B cell (primary cell): Measurements from ENCODE around the gene CDRT15. TPM values are rescaled to one million over a fixed set of nuclear protein-coding genes. Genes with fewer than 3 reads are reported as not detected.
"Not testable (repeated sequence)": the region's sequence is repeated elsewhere in the genome, so short reads cannot be mapped to it uniquely, and the experiment has no call there.

Source experiments
- ATAC-seq: fragments of 200-7000 bp; cut with Tn5 transposase; one replicate; pipeline ENCODE4 v1.10.0; 2021; ENCODE audit warnings: low read depth, mild to moderate bottlenecking, moderate number of reproducible peaks, moderate library complexity
- CTCF ChIA-PET: fragments of 350-600 bp; sonication (Branson Sonifier 250); formaldehyde crosslinking; loops from one replicate; lab custom pipeline; 2021; ENCODE audit warnings: antibody characterized with exemption, inconsistent platforms; lab: Charles Lee
- POLR2A ChIA-PET: fragments of 350-600 bp; sonication (Branson Sonifier 250); formaldehyde crosslinking; loops from one replicate; lab custom pipeline; 2021; ENCODE audit warnings: antibody characterized with exemption; lab: Charles Lee
- DNase-seq: peaks from one replicate; pipeline ENCODE4 v3.0.0; 2013
- H2AFZ ChIP-seq: 2 replicates; pipeline ENCODE4 v1.6.1; 2012; ENCODE audit warnings: mild to moderate bottlenecking, low read depth, low read length; ENCODE audit not compliant: insufficient read depth, poor library complexity, severe bottlenecking
- H3K27ac ChIP-seq, 2 donors: 1 replicate in 1 of 2; 2 replicates in 1 of 2; pipeline ENCODE4 v1.5.1; 2012 to 2013; ENCODE audit warnings: low read length in 2 of 2, mild to moderate bottlenecking in 2 of 2, moderate library complexity in 1 of 2
- H3K27me3 ChIP-seq, 4 experiments: fragments of 200-600 bp in 1 of 4; sonication (generic) in 1 of 4; replicated peaks in 1 of 4; 1 replicate in 2 of 4; 2 replicates in 2 of 4; pipeline versions ENCODE4 v1.6.1 to v1.7.0; 2013 to 2016; ENCODE audit warnings: low read length in 3 of 4, mild to moderate bottlenecking in 2 of 4, mixed read lengths in 1 of 4, moderate library complexity in 1 of 4; ENCODE audit not compliant: insufficient read depth in 4 of 4, control insufficient read depth in 3 of 4; ENCODE audit errors: control extremely low read depth in 1 of 4
- H3K36me3 ChIP-seq, 2 experiments: replicated peaks in 1 of 2; 1 replicate in 1 of 2; 2 replicates in 1 of 2; pipeline versions ENCODE4 v1.6.1 to v1.7.1; 2013; ENCODE audit warnings: low read length in 1 of 2; ENCODE audit not compliant: insufficient read depth in 2 of 2, control insufficient read depth in 1 of 2; ENCODE audit errors: control extremely low read depth in 1 of 2, extremely low read depth in 1 of 2
- H3K4me1 ChIP-seq, 2 donors: fragments of 200-600 bp in 1 of 2; sonication (generic) in 1 of 2; 1 replicate in 1 of 2; 2 replicates in 1 of 2; pipeline versions ENCODE4 v1.5.1 to v1.6.1; 2013 to 2017; ENCODE audit warnings: low read length in 2 of 2; ENCODE audit not compliant: control insufficient read depth in 2 of 2, insufficient read depth in 2 of 2
- H3K4me2 ChIP-seq: replicated peaks from 2 replicates; pipeline ENCODE3; 2012; ENCODE audit warnings: mild to moderate bottlenecking, low read depth, low read length; ENCODE audit not compliant: poor library complexity, severe bottlenecking
- H3K4me3 ChIP-seq, 5 experiments: fragments of 200-600 bp in 1 of 5; sonication (generic) in 1 of 5; 1 replicate in 3 of 5; 2 replicates in 2 of 5; pipeline versions ENCODE4 v1.5.1 to v1.7.0; 2011 to 2016; ENCODE audit warnings: low read length in 4 of 5, mild to moderate bottlenecking in 4 of 5, low read depth in 2 of 5, control low read depth in 1 of 5, moderate library complexity in 1 of 5; ENCODE audit not compliant: insufficient read depth in 1 of 5; ENCODE audit errors: control extremely low read depth in 1 of 5, extremely low read depth in 1 of 5
- H3K79me2 ChIP-seq: fragments of 200-600 bp; sonication (generic); one replicate; pipeline ENCODE4 v1.6.0; 2016; ENCODE audit warnings: low read length; ENCODE audit not compliant: control insufficient read depth, insufficient read depth
- H3K9ac ChIP-seq: fragments of 200-600 bp; sonication (generic); 2 replicates; pipeline ENCODE4 v1.6.1; 2017; ENCODE audit warnings: mild to moderate bottlenecking, low read length, moderate library complexity
- H3K9me3 ChIP-seq, 3 donors: one replicate each; pipeline versions ENCODE4 v1.6.1 to v1.7.1; 2013; ENCODE audit warnings: low read length in 2 of 3; ENCODE audit not compliant: control insufficient read depth in 2 of 3, insufficient read depth in 1 of 3; ENCODE audit errors: control extremely low read depth in 1 of 3
- H4K20me1 ChIP-seq: 2 replicates; pipeline ENCODE4 v1.6.0; 2012; ENCODE audit warnings: mild to moderate bottlenecking, low read length; ENCODE audit not compliant: insufficient read depth, control insufficient read depth, poor library complexity, severe bottlenecking
- H3K27ac Mint-ChIP-seq: one replicate; pipeline ENCODE4 v1.8.0; 2021; ENCODE audit warnings: mixed read lengths
- H3K27me3 Mint-ChIP-seq: one replicate; pipeline ENCODE4 v1.8.0; 2021; ENCODE audit warnings: mixed read lengths
- H3K4me1 Mint-ChIP-seq: one replicate; pipeline ENCODE4 v1.8.0; 2021; ENCODE audit warnings: mixed read lengths
- H3K4me3 Mint-ChIP-seq: one replicate; pipeline ENCODE4 v1.8.0; 2021; ENCODE audit warnings: mixed read lengths
- H3K9me3 Mint-ChIP-seq: one replicate; pipeline ENCODE4 v1.8.0; 2022; ENCODE audit warnings: mixed read lengths; ENCODE audit not compliant: insufficient read depth
- EZH2 ChIP-seq: IDR thresholded peaks from 2 replicates; pipeline ENCODE4 v1.6.1; 2012; ENCODE audit warnings: borderline replicate concordance, low read depth, mild to moderate bottlenecking, moderate library complexity, low read length; ENCODE audit not compliant: insufficient read depth, poor library complexity, severe bottlenecking
- WGBS: methylation state at CpG from one replicate; pipeline ENCODE4 v1.1.5; 2013; ENCODE audit warnings: missing lambda C conversion rate; ENCODE audit not compliant: insufficient coverage; 5-methylcytosine and 5-hydroxymethylcytosine counted together
- intact Hi-C: fragments of 100-400 bp; cut with micrococcal nuclease; formaldehyde crosslinking; loops from one replicate; pipeline ENCODE4 v1.10.0; 2022
- polyA minus RNA-seq: library from RNA; depleted of rRNA, polyadenylated mRNA; stranded (reverse); fragments of >200 nt; gene quantifications from 2 replicates; pipeline ENCODE4 v1.2.3, GENCODE V29; 2012
- polyA plus RNA-seq: library from polyadenylated mRNA; depleted of rRNA; stranded (reverse); fragments of >200 nt; gene quantifications from 2 replicates; pipeline ENCODE4 v1.2.3, GENCODE V29; 2012
- total RNA-seq, 2 donors: library from RNA; stranded (reverse); fragments of 120-200 nt in 1 of 2; gene quantifications; 1 replicate in 1 of 2; 2 replicates in 1 of 2; pipeline versions ENCODE4 v1.2.3 to v1.2.4, GENCODE V29; 2013 to 2022
- TF ChIP-seq, protein P1 (sequence below): fragments of 200-600 bp; IDR thresholded peaks from one replicate; pipeline ENCODE4 v1.8.0; 2022; ENCODE audit warnings: antibody characterized with exemption, mild to moderate bottlenecking

The CDRT15 gene
- total RNA-seq (not detected in 2 replicates), polyA plus RNA-seq (not detected in 2 replicates), polyA minus RNA-seq (not detected in 2 replicates)
- total RNA-seq (2013) = not detected

DNA sequence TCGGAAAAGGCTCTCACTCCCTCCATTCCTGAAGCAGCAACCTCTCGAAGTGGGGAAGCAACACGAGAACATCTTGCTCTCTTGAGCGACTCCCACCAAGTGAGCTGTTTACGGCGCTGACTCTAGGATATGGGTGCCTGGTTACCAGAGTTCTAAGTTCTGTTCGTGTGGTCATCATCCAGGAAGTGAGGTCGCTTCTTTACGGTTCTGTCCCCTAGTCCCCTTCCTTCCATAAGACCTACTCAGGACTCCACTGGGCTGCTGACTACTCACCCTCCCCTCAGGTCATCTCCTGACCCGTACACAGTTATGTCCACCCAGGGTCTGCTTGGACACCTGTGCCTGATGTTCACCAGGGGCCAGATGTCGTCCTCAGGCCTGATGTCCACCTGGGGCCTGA lies at the start of gene CDRT15:
CDRT15 (minus strand) TSS at position 101 of the 400 bp plus-strand sequence; CDS start at position 72, 29 bp downstream.
- DNase-seq, H3K4me3 Mint-ChIP-seq, H3K27me3 Mint-ChIP-seq, H3K9ac ChIP-seq, ATAC-seq, CTCF ChIA-PET, H3K79me2 ChIP-seq, H3K36me3 ChIP-seq, H3K27ac Mint-ChIP-seq, intact Hi-C loops, H3K9me3 Mint-ChIP-seq, H3K4me1 ChIP-seq, H3K4me2 ChIP-seq, H3K9me3 ChIP-seq, H3K27ac ChIP-seq, POLR2A ChIA-PET, H4K20me1 ChIP-seq, H3K4me3 ChIP-seq, H3K4me1 Mint-ChIP-seq, H3K27me3 ChIP-seq, H2AFZ ChIP-seq: not testable (repeated sequence)
- WGBS = 98% methylated on average over 5 of the region's 11 CpGs

DNA sequence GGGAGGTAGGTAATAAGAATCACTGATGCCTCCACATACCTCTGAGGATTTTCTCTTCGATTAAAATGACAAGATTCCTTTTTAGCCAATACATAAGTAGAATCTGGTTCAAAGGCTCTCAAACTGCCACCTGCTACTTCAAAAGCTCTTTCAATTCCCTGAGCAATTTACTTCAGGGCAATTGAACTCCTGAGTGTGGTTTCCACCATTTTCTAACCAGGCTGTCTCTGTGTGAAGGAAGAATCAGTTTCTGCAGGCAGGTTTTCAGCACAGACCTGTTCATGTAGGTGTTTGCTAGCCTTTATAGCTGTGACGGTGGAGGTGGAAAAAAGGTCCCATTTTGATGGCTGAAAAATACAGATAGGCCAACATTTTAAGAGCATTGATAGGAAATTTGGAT lies 46.1 kb upstream of the CDRT15 start:
- 50% methylated on average over 1 of the region's 2 CpGs for WGBS

More for the DNA sequence above, 46.1 kb upstream of the CDRT15 start:
- POLR2A ChIA-PET = no interaction called here
- no peak overlapping the region for H3K4me2 ChIP-seq
- peaks cover 0 to 9% (median 3%) of the 10 kb centered on the region in 4 experiments for H3K27me3 ChIP-seq
- Mint-ChIP-seq H3K4me1 (no peaks in the 10 kb centered on the region), H3K4me3 (no peak overlapping the region), H3K9me3 (no peaks in the 10 kb centered on the region), H3K27ac (no peak overlapping the region), H3K27me3 (peaks cover 46% of the 10 kb centered on the region)
- CTCF ChIA-PET = interaction anchor here (1.2 kb wide), 1 partner anchor 11 kb away, joined by 3 read pairs; no protein-coding TSS in a partner anchor
- TF ChIP-seq EZH2 = no peak
- TF ChIP-seq, protein P1, sequence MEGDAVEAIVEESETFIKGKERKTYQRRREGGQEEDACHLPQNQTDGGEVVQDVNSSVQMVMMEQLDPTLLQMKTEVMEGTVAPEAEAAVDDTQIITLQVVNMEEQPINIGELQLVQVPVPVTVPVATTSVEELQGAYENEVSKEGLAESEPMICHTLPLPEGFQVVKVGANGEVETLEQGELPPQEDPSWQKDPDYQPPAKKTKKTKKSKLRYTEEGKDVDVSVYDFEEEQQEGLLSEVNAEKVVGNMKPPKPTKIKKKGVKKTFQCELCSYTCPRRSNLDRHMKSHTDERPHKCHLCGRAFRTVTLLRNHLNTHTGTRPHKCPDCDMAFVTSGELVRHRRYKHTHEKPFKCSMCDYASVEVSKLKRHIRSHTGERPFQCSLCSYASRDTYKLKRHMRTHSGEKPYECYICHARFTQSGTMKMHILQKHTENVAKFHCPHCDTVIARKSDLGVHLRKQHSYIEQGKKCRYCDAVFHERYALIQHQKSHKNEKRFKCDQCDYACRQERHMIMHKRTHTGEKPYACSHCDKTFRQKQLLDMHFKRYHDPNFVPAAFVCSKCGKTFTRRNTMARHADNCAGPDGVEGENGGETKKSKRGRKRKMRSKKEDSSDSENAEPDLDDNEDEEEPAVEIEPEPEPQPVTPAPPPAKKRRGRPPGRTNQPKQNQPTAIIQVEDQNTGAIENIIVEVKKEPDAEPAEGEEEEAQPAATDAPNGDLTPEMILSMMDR = no peak
- no peak overlapping the region for H2AFZ ChIP-seq
- H3K79me2 ChIP-seq = no peaks in the 10 kb centered on the region
- no peaks in the 10 kb centered on the region for H3K9me3 ChIP-seq
- H3K4me1 ChIP-seq = no peaks in the 10 kb centered on the region
- no peak overlapping the region for H3K27ac ChIP-seq
- no peaks in the 10 kb centered on the region for H4K20me1 ChIP-seq
- intact Hi-C loops = no loop called here
- H3K9ac ChIP-seq = no peak overlapping the region
- no peaks in the 10 kb centered on the region for H3K36me3 ChIP-seq
- ATAC-seq = no peak
- no peak for DNase-seq
- H3K4me3 ChIP-seq = no peak overlapping the region
